ENCODE measurements around the gene NTF3. TPM values are rescaled to one million over a fixed set of nuclear protein-coding genes. Genes with fewer than 3 reads are reported as not detected.

Gene NTF3
- total RNA-seq, 3 donors from 2014 or later: not detected

DNA sequence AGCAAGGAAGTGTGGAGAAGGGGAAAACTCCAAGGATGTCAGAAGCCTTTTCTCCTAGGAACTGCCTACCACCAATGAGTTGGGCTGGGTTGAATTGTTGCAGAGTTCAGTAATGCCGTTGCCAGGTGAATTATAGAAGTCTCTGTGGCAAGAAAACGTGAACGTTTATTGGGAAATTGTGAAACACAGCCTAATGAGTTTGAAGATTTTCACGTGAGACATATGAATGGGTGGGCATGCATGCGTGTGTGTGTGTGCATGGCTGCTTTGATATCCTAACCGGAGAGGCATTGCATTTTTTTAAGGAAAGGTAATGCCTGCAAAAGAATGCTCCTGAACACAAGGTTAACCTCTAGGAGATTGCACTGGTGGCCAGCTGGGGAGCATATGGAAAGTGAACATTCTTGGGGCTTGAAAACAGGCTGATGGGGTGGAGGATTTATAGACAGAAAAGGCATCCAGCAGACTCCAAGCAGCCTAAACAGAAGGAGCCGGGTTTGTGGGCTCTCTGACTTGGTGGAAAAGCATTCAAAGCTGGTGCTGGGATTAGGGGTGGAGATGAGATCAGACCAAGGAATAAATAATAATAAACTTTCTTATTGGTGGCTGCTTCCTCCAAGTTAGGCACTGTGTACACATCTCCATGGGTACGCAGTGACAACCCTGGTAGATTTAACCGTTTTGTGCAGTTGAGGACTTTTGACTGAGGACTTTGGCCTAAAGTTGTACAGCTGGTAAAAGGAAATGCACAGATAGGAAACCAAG lies 67.8 kb downstream of the NTF3 start:
- no peaks in the 10 kb centered on the region for H3K4me1 Mint-ChIP-seq (ENCODE audit: low read depth)
- peaks cover 5% of the 10 kb centered on the region for H3K27me3 Mint-ChIP-seq (ENCODE audit: low read depth)
- no peak overlapping the region for H3K4me3 Mint-ChIP-seq
- DNase-seq (no peak), ATAC-seq (no peak)
- H3K9me3 Mint-ChIP-seq: no peaks in the 10 kb centered on the region
- H3K36me3 Mint-ChIP-seq (ENCODE audit: insufficient read depth): no peaks in the 10 kb centered on the region

DNA sequence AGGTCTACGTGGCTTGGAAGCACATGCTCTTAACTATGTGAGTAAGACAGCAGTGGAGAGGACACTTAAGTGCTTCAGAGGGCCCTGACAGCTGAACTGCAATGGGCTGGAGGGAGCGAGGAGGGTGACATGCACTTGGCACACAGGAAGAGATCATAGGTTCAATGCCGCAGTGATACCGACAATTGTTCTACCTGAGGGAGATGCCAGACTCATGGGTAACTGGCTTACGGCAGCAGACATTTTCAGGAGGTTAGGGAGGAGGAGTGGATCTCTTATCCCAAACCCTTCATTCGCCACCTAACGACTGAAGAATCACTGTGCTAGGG lies 68.4 kb downstream of the NTF3 start:
- Mint-ChIP-seq H3K9me3 (no peaks in the 10 kb centered on the region), H3K4me3 (no peak overlapping the region), H3K4me1 (ENCODE audit: low read depth) (no peaks in the 10 kb centered on the region), H3K36me3 (ENCODE audit: insufficient read depth) (no peaks in the 10 kb centered on the region), H3K27me3 (ENCODE audit: low read depth) (peaks cover 5% of the 10 kb centered on the region)
- DNase-seq (no peak), ATAC-seq (no peak)

DNA sequence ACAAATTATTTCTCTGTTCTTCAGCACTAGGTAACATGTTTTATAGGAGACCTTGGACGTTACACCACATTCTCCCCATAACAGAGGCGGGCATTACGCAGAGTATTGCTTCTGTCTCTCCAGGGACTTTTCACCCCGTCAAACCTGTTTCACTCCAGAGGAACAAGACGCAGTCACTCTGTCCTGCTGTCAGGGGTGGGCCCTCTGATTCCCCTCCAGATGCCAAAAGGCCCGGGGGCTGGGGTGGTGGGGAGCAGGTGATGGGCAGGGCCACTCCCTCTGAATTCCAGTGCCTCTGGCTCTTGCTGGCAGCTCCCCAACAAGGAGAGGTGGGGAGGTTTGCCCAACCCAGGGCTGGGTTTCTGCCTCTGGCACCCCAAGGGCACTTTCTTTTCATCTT lies 71.9 kb downstream of the NTF3 start:
- Mint-ChIP-seq H3K4me3 (no peak overlapping the region), H3K36me3 (ENCODE audit: insufficient read depth) (no peaks in the 10 kb centered on the region), H3K4me1 (ENCODE audit: low read depth) (no peaks in the 10 kb centered on the region), H3K9me3 (no peaks in the 10 kb centered on the region), H3K27me3 (ENCODE audit: low read depth) (peaks cover 5% of the 10 kb centered on the region)
- DNase-seq (no peak), ATAC-seq (no peak)

DNA sequence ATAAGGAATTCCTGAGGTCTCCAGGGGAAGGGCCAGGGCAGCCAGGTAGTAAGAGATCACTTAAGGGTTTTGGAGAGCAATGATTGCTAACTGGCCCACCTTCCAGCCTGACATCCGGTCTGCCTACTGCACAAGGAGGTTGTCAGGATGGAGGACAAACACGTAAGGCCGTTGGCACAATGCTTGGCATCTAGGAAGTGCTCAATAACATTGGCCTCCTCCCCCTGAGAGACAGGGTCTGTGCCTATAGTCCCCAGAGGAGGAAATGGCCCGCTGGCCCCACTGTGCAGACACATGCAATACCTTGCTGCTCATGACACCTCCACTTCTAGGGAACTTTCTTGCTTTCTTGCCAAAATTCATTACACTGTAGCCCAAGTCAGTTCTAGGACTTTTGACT lies 73.2 kb downstream of the NTF3 start:
- H3K27me3 Mint-ChIP-seq (ENCODE audit: low read depth): no peaks in the 10 kb centered on the region
- DNase-seq: no peak
- no peak for ATAC-seq
- no peaks in the 10 kb centered on the region for H3K36me3 Mint-ChIP-seq (ENCODE audit: insufficient read depth)
- H3K9me3 Mint-ChIP-seq: no peaks in the 10 kb centered on the region
- H3K4me1 Mint-ChIP-seq (ENCODE audit: low read depth): no peaks in the 10 kb centered on the region
- no peak overlapping the region for H3K4me3 Mint-ChIP-seq

DNA sequence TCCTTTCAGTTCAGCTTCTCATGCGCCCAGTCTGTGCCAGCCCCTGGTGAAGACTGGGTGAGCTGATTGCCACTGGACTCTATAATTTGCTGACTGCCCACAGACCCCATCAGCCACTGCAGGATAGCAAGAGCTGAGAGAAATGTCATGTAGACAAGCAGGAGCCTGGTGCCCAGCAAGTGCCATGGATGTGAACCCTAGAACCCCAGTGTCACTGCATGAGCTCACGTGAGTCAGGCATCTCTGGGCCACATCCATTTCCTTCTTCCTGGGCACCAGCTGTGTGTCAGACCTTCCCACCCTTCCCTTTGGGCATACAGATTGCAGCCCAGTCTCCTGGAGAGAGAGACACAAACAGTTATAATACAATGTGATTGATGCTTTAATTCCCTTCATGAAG lies 73.8 kb downstream of the NTF3 start:
- no peaks in the 10 kb centered on the region for H3K27me3 Mint-ChIP-seq (ENCODE audit: low read depth)
- no peak for DNase-seq
- ATAC-seq: no peak
- no peaks in the 10 kb centered on the region for H3K4me1 Mint-ChIP-seq (ENCODE audit: low read depth)
- no peaks in the 10 kb centered on the region for H3K9me3 Mint-ChIP-seq
- H3K36me3 Mint-ChIP-seq (ENCODE audit: insufficient read depth): no peaks in the 10 kb centered on the region
- no peak overlapping the region for H3K4me3 Mint-ChIP-seq

DNA sequence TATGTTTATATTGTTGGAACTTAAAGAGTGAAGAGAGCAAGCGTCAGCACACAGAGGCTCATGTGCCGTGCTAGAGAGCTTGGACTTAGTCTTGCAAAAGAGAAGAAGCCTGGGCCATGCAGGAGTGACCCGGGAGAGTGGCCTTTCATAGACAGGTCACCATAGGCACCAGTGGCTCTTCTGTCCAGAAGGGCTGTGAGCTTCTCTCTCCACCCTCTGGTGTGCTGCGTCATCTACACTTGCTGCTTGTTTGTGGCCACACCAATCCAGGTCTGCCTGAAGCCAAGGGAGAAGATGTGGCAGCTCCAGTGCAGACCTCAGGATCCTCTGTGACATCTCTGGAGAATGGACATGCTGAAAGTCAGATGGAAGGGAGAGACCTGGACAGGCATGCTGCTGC lies 74.4 kb downstream of the NTF3 start:
- no peaks in the 10 kb centered on the region for H3K9me3 Mint-ChIP-seq
- DNase-seq: no peak
- ATAC-seq: no peak
- peaks cover 4% of the 10 kb centered on the region for H3K27me3 Mint-ChIP-seq (ENCODE audit: low read depth)
- H3K36me3 Mint-ChIP-seq (ENCODE audit: insufficient read depth): no peaks in the 10 kb centered on the region
- H3K4me1 Mint-ChIP-seq (ENCODE audit: low read depth): no peaks in the 10 kb centered on the region
- no peak overlapping the region for H3K4me3 Mint-ChIP-seq

DNA sequence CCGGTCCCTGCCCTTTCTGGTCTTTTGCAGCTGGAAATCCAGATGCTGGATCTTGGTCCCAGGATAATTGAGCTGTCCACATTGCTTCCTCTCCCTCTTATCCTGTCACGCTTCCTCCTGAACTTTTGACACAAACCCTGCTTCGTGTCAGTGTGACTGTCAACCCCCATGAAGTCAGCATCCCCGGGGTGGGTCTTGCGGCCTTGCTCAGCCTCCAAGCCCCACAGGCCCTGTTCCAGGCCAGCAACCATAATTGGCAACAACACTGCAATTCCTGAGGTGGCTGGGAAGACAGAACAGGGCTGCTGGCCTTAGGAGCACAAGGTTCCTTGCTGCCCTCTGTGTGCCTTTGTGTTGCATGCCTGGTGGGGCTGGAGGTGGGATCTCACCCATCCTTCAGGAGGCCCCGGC lies 74.9 kb downstream of the NTF3 start:
- DNase-seq: no peak
- Mint-ChIP-seq H3K36me3 (ENCODE audit: insufficient read depth) (no peaks in the 10 kb centered on the region), H3K27me3 (ENCODE audit: low read depth) (peaks cover 8% of the 10 kb centered on the region), H3K4me1 (ENCODE audit: low read depth) (no peaks in the 10 kb centered on the region), H3K9me3 (no peaks in the 10 kb centered on the region), H3K4me3 (no peak overlapping the region)
- ATAC-seq: no peak

DNA sequence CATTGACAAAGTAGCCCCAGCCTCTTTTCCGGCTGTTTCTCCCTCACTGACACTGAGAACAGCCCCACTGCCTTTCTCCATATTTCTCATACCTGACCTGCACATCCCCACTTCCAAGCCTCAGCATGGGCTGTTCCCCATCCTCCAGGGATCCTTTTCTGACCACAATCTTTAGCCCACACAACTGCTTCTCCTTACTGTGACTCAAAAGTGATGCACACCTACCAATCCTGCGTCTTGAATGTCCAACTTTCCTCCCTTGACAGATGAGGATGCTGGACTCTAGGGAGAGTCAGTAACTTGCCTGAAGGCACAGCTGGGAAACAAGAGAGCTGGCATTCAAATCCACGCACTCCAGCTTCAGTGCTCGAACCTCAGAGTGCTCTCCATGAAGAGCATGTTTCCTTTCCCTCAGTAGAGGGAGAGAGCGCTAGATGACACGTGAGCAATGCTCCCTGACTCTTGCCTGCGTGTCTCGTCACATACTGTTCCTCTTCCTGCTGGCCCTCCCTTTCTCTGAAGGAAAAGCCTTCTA lies 75.6 kb downstream of the NTF3 start:
- Mint-ChIP-seq H3K9me3 (no peaks in the 10 kb centered on the region), H3K4me1 (ENCODE audit: low read depth) (no peaks in the 10 kb centered on the region), H3K4me3 (no peak overlapping the region), H3K36me3 (ENCODE audit: insufficient read depth) (no peaks in the 10 kb centered on the region), H3K27me3 (ENCODE audit: low read depth) (peaks cover 8% of the 10 kb centered on the region)
- no peak for DNase-seq
- no peak for ATAC-seq

DNA sequence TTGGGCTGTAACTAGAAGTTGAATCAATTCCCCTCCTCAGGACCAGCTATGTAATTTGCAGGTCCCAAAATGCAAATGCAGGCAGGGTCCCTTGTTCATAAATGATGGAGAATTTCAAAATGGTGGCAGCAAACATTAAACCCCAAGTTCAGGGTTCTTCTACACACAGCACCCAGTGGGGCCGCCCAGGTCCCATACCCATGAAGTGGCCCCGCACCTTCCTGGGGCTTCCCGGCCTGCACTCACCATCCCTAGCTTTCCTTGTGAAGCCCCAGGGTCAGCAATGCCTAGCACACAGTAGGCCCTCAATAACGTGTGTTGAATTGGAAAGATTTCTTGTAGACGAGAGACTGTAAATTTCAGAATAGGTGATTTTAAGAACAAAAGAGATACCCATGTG lies 76.0 kb downstream of the NTF3 start:
- ATAC-seq (no peak), DNase-seq (no peak)
- Mint-ChIP-seq H3K4me1 (ENCODE audit: low read depth) (no peaks in the 10 kb centered on the region), H3K9me3 (no peaks in the 10 kb centered on the region), H3K36me3 (ENCODE audit: insufficient read depth) (no peaks in the 10 kb centered on the region), H3K27me3 (ENCODE audit: low read depth) (peaks cover 8% of the 10 kb centered on the region), H3K4me3 (no peak overlapping the region)

DNA sequence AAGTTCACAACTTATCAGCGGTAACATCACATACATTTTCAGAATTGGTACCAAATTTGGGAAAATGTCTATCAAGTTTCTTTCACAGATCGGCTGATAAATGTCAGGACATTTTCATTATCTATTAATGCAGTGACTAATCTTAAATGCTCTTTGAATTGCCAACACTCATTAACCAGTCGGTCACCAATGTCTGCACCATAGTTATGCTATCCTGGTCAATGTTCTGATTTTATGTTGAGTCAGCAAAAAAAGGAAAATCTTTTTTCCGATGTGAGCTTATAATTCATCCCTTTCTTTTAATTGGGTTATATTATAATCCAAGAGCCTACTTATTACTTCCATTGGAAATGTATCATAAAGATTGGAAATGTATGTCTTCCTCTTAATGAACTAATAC lies 77.2 kb downstream of the NTF3 start:
- DNase-seq (no peak), ATAC-seq (no peak)
- no peaks in the 10 kb centered on the region for H3K36me3 Mint-ChIP-seq (ENCODE audit: insufficient read depth)
- H3K27me3 Mint-ChIP-seq (ENCODE audit: low read depth): peaks cover 8% of the 10 kb centered on the region
- H3K9me3 Mint-ChIP-seq: no peaks in the 10 kb centered on the region
- no peaks in the 10 kb centered on the region for H3K4me1 Mint-ChIP-seq (ENCODE audit: low read depth)
- no peak overlapping the region for H3K4me3 Mint-ChIP-seq

DNA sequence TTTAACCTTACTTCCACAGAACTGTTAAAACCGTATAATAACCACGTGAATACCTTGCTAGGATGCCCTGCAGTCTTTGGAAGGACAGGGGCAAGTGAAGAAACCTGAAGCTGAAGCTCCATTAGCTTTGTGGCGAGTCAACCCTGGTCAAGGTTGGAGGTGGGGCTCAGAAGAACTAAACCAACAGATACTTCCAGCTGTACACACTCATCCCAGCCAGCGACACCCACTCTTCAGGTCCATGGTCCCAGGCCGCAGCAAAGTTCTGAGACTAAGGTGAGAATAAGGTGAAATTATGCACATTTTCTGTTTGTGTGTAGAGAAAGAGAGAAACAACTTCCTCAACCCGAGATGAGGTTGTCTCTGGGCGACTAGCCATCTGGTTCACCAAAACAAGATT lies 77.6 kb downstream of the NTF3 start:
- no peak for ATAC-seq
- DNase-seq: no peak
- no peaks in the 10 kb centered on the region for H3K9me3 Mint-ChIP-seq
- H3K36me3 Mint-ChIP-seq (ENCODE audit: insufficient read depth): no peaks in the 10 kb centered on the region
- H3K27me3 Mint-ChIP-seq (ENCODE audit: low read depth): peaks cover 8% of the 10 kb centered on the region
- no peak overlapping the region for H3K4me3 Mint-ChIP-seq
- H3K4me1 Mint-ChIP-seq (ENCODE audit: low read depth): no peaks in the 10 kb centered on the region

DNA sequence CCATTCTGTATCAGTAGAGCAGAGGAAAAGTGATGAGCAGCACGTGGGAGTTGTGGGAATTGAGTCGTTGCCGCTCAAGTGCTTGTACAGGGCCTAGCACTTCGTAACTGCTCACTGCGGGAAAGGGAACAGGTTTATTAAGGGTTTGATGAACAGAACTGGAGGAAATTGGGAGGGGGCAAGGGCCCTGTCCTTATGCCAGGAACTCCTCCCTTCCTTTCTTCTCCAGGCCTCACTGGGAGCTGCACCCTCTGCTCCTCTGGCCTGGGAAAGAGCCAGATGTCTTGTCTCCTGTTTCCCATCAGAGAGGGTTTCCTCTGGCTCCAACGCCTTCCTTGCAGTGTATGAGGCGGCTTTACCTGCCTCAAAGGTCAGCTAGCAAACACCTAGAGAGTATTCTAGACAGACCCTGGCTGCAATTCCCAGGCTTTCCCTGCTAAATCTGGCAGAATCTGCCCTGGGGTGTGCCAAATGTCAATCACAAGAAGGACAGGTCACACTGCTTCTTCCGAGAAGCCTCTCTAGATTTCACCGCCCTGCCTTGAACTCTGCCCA lies 78.4 kb downstream of the NTF3 start:
- DNase-seq: no peak
- H3K27me3 Mint-ChIP-seq (ENCODE audit: low read depth): peaks cover 8% of the 10 kb centered on the region
- no peaks in the 10 kb centered on the region for H3K36me3 Mint-ChIP-seq (ENCODE audit: insufficient read depth)
- no peaks in the 10 kb centered on the region for H3K4me1 Mint-ChIP-seq (ENCODE audit: low read depth)
- no peaks in the 10 kb centered on the region for H3K9me3 Mint-ChIP-seq
- H3K4me3 Mint-ChIP-seq: no peak overlapping the region
- no peak for ATAC-seq

DNA sequence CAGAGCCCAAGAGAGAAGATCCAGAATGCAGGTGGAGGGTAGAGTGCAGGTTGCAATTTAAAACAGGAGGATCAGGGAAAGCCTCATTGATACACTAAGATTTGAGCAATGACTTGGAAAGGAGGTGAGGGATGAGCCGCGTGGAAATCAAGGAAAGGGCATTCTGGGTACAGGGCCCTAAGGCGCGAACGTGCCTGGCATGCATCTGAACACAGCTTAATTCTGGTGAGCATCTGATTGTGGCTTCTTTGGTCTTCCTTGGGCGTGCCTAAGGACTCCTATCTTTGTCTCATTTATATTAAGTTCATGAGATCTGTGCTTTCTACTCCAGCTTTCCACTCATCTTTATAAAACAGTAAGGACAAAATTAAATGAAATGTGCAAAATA lies 79.3 kb downstream of the NTF3 start:
- ATAC-seq: no peak
- Mint-ChIP-seq H3K4me1 (ENCODE audit: low read depth) (no peaks in the 10 kb centered on the region), H3K9me3 (no peaks in the 10 kb centered on the region), H3K4me3 (no peak overlapping the region), H3K27me3 (ENCODE audit: low read depth) (peaks cover 8% of the 10 kb centered on the region), H3K36me3 (ENCODE audit: insufficient read depth) (no peaks in the 10 kb centered on the region)
- DNase-seq: no peak

DNA sequence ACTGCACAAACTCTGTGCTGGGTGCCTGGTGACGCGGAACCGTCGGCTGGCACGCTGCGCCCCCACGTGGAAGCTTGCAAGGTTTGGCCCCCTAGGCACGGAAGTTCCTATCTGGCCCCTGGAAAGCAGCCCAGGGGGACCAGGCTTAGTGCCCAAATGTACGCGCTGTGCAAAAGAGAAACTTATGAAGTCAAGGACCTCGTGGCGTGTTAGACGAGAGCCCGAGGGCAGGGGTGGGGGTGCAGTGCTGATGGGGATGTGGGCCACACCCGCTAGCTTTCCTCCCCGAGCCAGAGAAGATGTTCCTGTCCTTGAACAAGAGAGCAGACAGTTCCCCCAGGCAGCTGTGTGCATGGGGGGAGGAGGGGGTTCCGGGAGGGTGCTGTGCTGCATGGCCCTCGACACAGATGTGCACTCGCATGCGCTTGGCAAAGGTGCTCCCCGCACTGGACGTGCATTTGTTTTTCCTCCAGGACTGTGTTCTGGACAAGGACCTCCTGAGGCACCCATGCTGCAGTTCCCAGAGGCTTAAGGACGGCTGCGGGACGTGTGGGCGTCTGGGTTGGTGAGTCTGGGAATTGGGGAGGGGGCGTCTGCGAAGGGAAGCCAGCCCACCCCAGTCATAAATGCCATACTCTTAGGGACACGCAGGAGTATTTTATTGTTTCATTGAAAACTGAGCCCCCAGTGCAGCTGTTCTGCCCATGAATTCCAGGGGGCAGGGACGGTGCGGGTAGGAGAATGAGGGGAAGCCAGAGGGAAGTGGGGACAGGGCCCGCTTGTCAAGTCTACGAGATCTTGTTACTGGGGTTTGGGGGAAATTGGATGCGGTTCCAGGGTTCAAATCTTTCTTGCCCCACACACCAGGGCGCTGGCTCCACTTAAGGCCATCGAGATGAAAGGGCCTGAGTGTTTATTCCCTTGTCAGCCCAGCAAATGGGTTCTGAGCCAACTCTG lies 80.0 kb downstream of the NTF3 start:
- no peaks in the 10 kb centered on the region for H3K36me3 Mint-ChIP-seq (ENCODE audit: insufficient read depth)
- no peaks in the 10 kb centered on the region for H3K9me3 Mint-ChIP-seq
- ATAC-seq: no peak
- peaks cover 8% of the 10 kb centered on the region for H3K27me3 Mint-ChIP-seq (ENCODE audit: low read depth)
- DNase-seq: no peak
- H3K4me1 Mint-ChIP-seq (ENCODE audit: low read depth): no peaks in the 10 kb centered on the region
- H3K4me3 Mint-ChIP-seq: no peak overlapping the region

DNA sequence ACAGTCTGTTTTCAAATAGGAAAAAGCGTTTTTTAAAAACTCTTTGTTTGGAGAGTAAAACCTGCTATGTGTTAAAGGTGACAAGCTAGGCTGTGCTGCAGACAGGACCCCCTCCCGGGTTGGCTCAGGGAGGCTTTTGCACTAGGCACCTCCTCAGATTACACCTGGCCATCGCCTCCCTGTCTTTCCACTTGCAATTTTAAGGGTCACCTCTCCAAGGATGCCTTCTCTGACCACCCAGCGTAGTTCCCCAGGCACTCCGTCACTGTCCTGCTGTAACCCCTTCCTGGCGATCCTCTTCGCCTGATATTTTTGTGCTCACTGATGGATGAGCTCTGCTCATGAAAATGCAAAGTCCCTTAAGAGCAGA lies 80.7 kb downstream of the NTF3 start:
- DNase-seq (no peak), ATAC-seq (no peak)
- peaks cover 8% of the 10 kb centered on the region for H3K27me3 Mint-ChIP-seq (ENCODE audit: low read depth)
- H3K36me3 Mint-ChIP-seq (ENCODE audit: insufficient read depth): no peaks in the 10 kb centered on the region
- H3K4me3 Mint-ChIP-seq: no peak overlapping the region
- H3K4me1 Mint-ChIP-seq (ENCODE audit: low read depth): no peaks in the 10 kb centered on the region
- H3K9me3 Mint-ChIP-seq: no peaks in the 10 kb centered on the region
